ENCODE measurements around the gene RPS25.
"Not testable (repeated sequence)": the region's sequence is repeated elsewhere in the genome, so short reads cannot be mapped to it uniquely, and the experiment has no call there.

Gene RPS25

DNA sequence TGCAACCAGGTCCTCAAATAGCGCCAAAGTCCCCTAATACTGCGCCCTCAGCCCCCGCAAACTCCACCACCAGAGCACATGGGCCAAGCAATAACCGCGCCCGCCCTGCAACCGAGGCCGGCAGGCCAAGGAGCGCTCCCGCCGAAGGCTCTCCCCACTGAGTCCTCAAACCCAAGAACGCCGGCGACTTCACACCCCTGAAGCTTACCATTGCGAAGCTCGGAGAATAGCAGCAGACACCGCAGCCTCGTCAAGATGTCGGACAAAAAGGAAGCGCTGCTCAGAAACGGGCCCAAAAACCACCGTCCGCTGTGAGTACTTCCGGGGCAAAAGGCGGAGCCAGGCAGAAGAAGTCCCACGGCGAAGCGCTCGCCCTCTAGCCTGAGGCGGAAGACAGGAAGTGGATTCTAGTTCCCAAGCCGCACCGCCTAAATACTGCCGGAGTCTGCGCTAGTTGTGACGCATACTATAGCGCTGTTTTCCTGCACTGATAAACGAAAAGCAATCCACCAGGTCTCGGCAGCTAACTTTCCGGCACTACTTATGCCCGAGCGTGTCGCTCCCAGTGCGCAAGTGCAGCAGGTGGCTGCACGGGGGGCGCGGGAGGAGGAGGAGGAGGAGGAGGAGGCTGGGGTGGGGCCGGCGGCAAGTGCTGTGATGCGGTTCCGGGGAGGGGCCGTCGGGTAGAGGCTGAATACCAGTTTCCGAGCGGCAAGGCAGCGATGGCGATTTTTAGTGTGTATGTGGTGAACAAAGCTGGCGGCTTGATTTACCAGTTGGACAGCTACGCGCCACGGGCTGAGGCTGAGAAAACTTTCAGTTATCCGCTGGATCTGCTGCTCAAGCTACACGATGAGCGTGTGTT lies at the start of gene RPS25, which contains the start of gene TRAPPC4:
Gene RPS25, minus strand, starts transcription at position 270 of the 865 bp plus-strand sequence. Its CDS starts 59 bp downstream, at position 211.
Gene TRAPPC4, plus strand, starts transcription at position 693 of the 865 bp plus-strand sequence. Its CDS starts 30 bp downstream, at position 723.
- peak; percentile 98 for DNase-seq (ENCODE audit: low read depth)

DNA sequence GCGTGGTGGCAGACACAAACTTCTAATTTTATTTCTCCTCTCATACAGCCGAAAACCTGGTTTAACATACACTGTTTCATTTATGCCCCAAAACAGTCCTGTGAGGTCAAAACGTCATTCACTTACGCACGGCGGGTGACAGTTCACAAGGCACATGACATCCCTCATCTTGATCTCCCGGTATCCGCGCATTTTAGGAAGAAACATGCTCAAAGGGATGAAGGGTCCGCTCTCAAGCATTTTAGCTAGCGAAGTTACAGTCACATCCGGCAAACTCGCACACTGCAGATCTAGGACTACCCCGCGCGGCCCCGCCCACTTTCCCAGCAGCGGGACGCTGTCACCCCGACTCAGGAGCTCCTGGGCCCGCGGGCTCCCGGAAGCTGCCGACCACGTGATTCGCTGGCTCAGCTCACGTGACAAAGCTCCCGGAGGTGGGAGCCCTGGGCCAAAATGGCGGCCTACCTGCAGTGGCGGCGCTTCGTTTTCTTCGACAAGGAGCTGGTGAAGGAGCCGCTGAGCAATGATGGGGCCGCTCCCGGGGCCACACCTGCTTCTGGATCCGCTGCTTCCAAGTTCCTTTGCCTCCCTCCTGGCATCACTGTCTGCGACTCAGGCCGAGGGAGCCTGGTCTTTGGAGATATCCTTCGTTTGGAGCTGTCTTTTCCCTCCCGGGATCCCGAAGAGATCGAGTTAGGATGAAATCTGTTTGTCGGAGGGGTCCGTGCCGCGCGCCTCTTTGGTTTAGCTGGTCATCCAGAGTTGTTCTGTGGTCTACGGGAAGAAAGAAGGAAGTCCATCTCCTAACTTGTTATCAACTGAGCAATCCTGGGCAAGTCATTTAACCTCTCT lies 49.5 kb upstream of the RPS25 start, which contains the start of gene VPS11:
Gene VPS11, plus strand, starts transcription at position 448 of the 852 bp plus-strand sequence. Its CDS starts 6 bp downstream, at position 454.
- DNase-seq (ENCODE audit: low read depth), result peak; percentile 94

DNA sequence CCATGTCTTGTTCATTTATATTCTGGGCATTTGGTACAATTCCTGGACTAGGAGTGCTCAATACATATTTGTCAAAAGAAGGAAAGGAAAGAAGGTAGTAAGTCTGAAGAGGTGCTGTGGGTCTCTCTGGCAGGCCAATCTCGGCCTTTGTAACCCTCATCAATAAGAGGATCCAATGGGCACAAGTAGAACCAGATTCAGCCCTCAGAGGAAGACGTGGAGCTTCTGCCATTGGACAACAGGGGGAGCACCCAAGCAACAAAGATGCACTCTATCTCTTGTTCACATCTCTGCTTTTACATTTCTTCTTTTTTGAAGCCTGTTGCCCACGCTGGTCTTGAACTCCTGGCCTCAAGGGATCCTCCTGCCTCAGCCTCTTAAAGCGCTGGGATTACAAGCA lies 47.2 kb upstream of the RPS25 start:
- DNase-seq (ENCODE audit: low read depth), result peak; percentile 49

DNA sequence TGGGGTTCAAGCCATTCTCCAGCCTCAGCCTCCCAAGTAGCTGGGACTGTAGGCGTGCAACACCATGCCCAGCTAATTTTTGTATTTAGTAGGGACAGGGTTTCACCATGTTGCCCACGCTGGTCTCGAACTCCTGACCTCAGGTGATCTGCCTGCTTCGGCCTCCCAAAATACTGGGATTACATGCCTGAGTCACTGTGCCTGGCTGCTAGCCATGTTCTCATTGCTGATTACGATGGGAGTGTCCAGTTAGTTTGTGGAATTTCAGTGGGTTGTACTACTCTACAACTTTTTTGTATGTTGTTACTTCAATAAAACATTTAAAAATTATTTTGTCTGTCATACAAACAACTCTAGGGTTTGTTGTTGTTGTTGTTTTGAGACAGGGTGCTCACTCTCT lies 44.6 kb upstream of the RPS25 start:
- DNase-seq (ENCODE audit: low read depth), result peak; percentile 76

DNA sequence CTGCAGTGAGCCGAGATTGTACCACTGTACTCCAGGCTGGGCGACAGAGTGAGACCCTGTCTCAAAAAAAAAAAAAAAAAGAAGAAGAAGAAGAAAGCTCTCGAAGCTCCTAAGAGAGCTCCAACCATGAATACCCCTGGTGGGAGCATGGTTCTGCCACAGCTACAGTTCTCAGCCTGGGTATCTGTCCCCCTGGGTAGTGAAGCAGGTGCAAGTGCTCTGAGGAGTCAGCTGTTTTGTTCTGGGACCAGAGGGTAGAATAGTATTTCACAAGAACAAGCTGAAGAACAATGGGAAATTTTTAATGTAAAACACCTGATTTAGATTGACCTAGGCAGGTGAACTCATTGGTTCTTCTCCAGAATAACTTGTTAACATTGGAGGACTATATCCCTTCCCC lies 43.1 kb upstream of the RPS25 start:
- DNase-seq (ENCODE audit: low read depth), result no peak

DNA sequence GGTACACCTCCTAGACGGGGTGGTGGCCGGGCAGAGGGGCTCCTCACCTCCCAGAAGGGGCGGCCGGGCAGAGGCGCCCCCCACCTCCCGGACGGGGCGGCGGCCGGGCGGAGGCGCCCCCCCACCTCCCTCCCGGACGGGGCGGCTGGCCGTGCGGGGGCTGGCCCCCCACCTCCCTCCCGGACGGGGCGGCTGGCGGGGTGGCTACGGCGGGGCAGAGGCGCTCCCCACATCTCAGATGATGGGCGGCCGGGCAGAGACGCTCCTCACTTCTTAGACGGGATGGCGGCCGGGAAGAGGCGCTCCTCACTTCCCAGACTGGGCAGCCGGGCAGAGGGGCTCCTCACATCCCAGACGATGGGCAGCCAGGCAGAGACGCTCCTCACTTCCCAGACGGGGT lies 41.0 kb upstream of the RPS25 start:
- DNase-seq (ENCODE audit: low read depth), result not testable (repeated sequence)

DNA sequence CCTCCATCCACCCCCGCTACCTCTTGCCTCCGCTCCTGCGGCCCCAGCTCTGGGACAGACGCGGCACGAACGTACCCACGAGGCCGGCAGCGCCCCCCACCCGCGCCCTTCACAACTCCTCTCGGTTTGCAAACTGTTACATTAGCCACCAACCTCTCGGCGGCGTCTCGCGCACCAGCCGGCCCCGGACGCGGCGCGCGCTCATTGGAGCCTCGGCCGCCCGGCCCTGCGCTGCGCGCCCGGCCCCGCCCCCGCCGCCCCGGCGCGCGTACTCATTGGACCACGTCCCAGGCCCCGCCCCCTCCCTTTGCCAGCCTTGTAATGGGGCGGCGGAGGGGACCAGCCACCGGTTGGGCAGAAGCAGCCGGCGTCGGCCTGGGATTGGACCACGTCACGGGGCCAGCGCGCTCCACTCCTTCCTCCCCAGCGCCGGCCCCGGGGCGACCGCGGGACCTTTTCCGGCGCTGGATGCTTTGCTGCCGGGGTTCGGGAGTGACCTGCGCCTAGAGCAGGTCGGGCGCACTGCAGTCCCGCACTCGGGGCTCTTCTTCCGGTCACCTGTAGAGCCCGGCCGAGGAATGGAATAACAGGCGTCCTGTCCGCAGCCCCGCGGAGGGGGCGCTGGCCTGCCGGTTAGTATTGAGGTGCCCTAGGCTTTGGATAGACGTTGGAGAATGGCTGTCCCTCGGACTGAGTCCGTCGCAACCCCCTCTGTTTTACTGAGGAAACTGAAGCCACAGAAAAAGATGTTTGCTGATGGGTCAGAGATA lies 39.0 kb upstream of the RPS25 start, which contains the start of gene HYOU1:
Gene HYOU1, minus strand, starts transcription at position 206 of the 770 bp plus-strand sequence. CDS start 1,045 bp downstream, outside the sequence.
- DNase-seq (ENCODE audit: low read depth), result peak; percentile 97

DNA sequence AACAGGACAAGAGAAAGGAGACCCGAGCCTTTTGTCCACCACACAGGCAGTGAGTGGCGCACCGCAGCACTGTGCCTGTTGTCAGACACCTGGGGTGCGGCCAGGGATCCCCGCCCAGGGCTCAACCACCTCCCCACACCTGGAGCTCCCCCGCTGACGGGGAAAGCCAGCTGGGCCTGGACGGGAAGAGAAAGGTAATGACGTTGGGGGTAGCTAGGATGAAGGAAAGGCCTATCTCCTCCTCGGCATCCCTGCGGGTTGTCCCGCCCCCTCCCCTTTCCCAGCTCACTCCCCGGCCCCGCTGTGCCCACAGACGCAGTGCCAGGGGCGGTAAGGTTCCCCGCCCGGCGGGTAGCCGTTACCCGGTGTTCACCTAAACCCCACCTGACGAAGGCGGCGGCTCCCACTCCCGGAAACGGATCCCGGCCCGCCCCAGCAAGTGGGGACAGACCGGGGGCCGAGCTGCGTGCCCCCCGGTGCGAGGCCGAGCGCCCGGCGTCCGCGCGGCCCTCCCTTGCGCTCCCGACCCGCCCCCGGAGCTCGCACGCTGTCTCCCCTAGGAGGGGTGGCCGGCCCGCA lies 38.4 kb upstream of the RPS25 start:
- DNase-seq (ENCODE audit: low read depth), result no peak

DNA sequence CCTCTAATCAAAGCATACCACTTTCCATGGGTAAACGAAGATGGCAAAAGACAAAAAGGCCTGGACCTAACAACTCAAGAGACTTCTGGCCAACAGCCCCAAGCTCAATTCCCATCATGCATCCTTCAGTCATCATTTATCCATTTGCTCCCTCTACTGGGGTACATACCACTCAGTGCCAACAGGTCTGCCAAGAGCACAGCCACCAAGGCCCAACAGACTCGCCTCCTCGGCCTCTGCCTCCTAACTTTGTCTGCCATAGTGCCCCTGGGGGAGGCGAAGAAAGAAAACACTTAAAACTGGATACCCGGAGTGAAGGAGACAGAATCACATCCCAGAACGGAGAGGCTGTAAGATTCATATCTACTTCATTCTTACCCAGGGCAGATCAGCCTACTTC lies 37.8 kb upstream of the RPS25 start:
- peak; percentile 43 for DNase-seq (ENCODE audit: low read depth)

DNA sequence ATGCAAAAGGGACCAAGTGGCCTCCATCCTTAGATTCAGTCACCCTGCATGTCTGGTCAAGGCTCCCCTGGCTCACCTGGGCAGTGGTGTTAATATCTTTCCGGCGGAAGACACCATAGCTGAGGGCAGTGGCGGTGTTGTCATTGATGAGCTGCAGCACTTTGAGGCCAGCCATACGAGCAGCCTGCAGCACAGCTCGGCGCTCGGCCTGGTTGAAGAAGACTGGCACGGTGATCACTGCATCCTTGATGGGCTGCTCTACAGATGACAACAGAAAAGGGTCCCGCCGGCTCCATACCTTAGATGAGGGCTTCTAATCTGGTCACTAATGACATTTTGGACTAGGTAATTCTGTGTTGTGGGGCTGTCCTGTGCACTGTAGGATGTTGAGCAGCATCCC lies 36.3 kb upstream of the RPS25 start:
- DNase-seq (ENCODE audit: low read depth), result no peak

DNA sequence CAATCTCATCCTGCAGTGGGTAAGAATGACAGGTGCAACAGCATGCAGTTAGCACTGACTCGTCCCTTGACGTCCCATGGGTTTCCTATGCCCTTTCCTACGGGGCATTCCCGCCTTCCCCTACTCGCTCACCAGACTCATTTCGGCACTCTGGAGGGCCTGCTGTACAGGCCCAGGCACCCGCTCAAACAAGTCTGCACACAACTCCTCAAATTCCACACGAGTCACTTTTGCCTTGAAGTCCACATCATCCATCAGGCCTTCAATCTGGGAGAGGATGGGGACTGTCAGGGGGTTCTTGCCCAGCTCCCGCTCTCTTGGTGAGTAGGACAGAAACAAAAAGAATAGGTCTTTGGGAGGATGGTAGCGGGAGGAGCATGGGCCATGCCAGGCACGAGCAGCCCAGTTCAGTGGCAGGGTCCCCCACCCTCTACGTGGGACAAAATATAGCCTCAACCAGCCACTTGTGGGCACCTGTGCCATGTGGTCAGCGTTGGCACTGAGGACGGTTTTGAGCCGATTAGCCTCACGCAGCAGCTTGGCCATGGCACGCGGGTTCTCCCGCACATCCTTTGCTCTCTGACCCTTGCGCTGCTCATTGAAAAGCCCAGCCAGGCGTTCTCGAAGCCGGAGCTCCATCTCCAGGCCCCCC lies 34.1 kb upstream of the RPS25 start:
- DNase-seq (ENCODE audit: low read depth), result no peak

DNA sequence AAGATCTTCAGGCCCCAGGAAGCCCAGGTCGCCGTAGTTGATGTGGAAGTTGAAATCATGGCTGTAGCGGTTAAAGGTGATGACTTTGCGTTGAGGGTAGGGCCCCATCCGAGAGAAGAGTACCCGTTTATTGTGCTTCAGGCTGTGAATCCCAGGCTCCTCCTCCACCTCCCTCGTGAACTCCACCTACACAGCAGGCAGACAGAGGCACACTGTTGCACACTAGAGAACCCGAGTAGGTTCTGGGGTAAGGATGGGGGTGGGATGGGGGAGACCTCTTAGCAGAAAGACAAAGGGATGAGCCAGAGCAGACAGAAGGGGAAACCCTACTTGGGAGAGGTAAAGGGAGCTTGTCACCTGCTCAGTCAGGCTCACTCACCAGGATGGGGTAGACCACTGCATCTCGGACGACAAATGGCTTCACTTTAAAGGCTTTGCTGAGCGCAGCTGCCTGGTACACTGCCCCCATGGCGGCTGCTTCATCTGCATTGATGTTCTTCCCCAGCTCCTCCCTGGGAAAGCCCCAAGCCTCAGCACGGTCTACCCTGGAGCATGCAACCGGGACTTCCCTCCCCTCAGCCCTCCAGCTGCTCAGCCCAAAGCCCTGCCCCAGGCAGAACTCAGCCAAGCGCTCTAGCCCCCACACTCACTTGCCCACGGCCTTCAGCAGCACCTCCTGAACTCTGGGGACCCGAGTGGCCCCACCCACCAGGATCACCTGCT lies 33.5 kb upstream of the RPS25 start:
- no peak for DNase-seq (ENCODE audit: low read depth)

DNA sequence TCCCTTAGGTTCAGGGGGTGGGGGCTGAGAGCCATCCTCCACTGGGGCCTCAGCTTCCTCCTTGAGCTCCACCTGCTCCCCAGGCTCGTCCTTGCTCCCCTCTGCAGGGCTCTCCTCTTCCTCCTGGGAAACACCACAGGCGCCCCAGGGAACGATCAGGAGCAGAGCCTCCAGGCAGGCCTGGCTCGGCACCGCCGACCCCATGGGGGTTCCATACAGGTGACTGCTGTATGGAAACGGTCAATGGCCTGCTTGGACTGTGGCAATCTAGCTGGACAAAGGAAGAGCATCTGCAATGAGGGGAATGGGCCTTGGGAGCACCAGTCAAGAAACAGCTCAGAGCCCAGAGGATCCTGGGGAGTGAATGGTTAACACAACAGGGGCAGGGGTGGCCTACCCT lies 30.9 kb upstream of the RPS25 start:
- DNase-seq (ENCODE audit: low read depth), result no peak

DNA sequence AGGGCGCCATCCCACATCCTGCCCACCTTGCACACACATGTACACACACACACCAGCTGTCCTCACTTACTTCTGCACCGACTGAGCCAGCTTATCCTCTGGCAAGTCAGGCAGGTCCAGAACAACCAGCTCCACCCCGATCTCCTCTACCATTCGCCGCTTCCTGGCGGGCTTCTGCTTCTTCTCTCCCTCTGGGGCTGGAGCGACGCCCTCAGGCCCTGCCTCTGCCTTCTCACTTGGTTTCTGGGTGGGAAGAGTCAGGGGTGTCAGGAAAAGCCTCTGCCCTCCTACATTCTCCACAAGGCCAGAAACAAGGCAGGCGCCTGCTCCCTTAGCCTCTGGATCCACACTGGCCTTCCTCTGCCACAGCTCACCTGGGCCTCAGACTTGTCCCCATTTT lies 30.5 kb upstream of the RPS25 start:
- DNase-seq (ENCODE audit: low read depth), result no peak

DNA sequence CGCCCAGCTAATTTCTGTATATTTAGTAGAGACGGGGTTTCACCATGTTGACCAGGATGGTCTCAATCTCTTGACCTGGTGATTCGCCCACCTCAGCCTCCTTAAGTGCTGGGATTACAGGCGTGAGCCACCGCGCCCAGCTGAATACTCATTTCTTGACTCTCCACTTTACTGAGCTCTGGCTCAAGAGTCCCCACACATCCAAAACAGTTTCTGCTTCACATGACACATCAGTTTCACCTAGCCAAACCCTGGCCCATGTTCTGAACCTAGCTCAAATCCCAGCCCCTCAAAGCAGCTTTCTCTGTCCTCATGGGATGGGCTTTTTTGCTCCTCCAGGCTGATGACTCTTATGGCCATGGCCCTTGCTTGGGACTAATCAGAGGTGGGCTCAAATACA lies 29.1 kb upstream of the RPS25 start:
- DNase-seq (ENCODE audit: low read depth), result no peak

DNA sequence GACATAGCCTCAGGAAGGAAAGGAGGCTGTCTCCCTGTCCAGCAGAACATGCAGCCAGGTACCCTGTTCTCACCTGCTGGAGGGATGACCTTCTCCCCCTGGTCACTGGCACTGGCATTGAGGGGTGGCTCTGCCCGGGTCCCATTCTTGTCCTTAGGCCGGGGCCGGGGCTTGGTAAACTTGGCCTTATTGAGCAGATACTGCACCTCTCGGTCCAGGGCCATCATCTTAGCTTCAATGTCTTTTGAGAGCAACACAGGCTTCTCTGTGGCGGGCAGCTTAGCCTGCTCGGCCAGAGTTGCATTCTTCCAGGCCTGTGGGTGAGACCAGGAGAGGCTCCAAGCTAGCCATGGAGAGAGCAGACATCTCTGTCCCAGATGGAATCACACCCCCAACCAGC lies 28.3 kb upstream of the RPS25 start:
- no peak for DNase-seq (ENCODE audit: low read depth)

DNA sequence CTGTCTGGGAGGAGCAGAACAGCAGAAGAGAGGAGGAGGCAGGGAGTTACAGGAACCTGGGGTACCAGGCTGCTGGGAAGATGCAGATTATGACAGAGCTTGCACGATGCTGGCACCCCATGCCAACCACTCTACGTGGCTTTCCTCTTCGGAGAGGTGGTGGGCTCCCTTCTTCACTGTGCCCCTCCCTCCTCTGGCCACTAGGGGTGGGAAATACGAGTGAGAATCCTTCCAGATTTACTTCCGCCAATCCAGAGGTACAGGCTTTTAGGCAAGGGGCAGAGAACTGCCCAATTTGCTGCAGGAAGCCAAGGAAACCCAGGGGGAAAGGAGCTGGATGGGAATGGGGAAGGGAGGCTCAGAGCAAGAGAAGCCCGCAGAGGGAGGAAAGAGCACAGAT lies 26.6 kb upstream of the RPS25 start:
- no peak for DNase-seq (ENCODE audit: low read depth)

DNA sequence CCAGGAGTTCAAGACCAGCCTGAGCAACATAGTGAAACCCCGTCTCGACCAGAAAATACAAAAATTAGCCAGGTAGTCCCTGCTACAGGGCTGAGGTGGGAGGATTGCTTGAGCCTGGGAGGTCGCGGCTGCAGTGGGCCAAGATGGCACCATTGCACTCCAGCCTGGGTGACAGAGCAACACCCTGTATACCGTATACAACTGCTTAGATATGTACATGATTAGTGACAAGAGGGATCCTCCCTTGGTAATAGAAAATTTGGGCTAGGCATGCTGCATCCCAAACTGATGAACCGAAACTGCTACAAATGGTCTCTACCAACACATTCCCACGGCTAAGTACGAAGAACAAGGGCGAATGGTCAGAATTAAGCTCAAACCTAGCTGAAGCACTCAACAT lies 24.8 kb upstream of the RPS25 start:
- DNase-seq (ENCODE audit: low read depth), result no peak

DNA sequence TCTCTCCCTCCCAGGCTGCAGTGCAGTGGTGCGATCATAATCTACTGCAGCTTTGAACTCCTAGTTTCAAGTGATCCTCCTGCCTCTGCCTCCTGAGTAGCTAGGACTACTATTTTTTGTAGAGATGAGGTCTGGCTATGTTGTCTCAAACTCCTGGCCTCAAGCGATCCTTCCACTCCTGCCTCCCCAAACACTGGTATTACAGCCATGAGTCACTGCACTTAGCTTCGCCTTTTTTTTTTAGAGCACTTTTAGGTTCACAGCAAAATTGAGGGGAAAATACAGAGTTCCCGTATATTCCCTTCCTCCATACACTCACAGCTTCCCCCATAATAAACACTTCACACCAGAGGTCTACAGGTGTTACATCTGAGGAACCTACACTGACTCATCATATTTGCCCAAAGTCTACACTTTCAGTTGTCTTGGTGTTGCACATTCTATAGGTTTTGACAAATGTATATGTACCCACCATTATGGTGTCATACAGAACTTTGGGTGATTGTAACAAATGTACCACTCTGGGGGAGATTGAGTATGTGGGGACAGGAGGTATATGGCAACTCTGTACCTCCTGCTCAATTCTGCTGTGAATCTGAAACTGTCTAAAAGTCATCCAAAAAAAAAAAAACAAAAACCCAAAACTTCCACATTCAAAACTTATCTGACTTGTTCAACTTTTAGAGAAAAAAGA lies 23.8 kb upstream of the RPS25 start:
- DNase-seq (ENCODE audit: low read depth), result no peak

DNA sequence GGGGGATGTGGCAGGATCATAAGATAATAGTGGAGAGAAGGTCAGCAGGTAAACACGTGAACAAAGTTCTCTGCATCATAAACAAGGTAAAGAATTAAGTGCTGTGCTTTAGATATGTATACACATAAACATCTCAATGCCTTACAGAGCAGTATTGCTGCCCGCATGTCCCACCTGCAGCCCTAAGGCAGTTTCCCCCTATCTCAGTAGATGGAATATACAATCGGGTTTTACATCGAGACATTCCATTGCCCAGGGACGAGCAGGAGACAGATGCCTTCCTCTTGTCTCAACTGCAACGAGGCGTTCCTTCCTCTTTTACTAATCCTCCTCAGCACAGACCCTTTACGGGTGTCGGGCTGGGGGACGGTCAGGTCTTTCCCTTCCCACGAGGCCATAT lies 21.3 kb upstream of the RPS25 start:
- not testable (repeated sequence) for DNase-seq (ENCODE audit: low read depth)
